Middle frontal gyrus (tissue), 1 donor: ENCODE data around the gene AFAP1.

Experiments
- DNase-seq: peaks from one replicate; pipeline ENCODE4 v3.0.0-alpha.2; 2015; ENCODE audit warnings: low spot score; ENCODE audit errors: extremely low spot score

Gene AFAP1

DNA sequence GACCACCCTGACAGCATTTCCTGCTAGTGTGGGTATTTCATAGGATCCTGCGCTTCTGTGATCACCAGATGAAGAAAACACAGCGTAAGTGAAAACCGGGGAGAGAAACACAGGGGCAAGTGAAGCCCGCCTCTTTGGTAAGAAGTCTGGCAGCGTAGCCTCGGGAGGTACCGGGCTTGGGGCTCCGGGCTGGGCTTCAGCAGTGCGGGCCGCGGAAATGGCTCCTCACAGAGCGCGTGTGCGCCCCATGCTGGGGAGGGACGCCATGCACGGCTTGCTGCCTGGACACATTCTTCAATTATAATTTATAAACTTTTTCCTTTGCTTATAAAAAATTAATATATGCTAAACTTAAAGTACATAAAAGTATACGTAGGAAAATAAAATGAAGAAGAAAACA, 151.5 kb downstream of the AFAP1 start:
- DNase-seq, result no peak

DNA sequence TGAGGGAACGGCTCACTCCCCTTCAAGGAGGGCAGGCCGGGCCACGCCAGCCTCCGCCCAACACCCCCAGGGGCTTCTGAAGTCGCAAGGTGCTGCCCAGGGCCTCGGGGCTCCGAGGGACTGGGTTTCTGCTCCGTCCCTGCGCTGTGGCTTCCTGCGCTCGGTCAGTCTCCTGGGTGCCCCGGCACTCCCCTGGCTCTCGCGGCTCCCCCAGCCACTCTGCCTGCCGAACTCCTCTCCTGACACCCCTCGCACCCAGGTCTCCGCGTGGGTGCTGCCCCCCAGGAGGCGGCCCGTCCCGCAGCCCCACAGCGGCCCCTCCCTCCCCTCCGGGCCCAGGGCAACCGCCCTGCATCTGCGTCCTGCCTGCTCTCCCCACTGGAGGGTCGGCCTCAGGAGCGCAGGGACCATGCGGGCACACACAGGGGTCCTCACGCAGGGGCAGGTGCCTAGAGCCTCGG, 151.9 kb downstream of the AFAP1 start:
- no peak for DNase-seq

DNA sequence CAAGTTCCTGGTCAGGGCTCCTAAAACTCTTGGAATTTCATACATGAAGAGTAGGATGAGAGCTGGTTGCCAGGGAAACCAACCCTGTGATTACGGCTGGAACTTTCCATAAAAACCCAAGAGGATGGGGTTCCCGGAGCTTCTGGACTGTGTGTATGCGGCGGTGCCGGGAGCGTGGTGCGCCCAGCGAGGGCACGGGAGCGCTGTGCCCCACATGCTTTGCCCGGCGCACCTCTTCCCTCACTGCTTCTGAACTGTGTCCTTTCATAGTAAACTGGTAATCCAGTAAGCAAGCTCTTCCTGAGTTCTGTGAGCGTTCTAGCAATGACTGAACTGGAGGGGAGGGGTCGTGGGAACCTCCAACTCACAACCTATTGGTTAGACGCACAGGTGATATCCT, 152.6 kb downstream of the AFAP1 start:
- no peak for DNase-seq

DNA sequence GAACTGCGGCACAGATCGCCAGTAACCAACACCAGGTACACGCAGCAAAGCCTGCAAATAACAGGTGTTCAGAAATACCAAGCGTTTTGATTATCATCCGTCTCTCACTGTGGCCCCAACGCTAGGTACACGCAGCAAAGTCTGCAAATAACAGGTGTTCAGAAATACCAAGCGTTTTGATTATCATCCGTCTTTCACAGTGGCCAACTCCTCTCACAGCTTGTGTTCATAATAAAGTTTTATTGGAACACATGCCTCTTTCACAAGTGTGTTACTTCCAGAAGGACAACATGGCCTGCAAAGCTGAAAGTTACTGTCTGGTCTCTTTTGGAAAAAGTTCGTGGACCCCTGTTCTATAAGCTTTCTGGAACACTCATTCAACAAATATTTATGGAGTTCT, 153.1 kb downstream of the AFAP1 start:
- no peak for DNase-seq

DNA sequence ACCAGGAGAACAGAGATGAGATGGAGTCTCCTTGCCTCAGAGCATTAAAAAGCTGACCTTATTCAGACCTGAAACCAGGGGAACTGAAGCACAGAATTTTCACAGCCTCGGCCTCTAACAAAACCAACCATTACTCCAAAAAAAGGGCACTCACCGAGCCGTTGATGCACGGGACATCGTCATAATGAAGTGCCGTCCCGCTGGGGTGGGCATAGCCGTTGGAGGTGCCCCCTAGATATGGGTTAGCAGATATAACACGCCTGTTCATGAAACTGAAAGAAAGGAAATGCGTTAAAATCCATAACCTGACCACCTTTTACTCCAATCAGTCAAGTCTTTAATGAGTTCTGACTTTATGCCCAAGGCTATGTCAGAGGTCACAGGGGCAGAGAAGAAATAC, 153.6 kb downstream of the AFAP1 start:
- no peak for DNase-seq

DNA sequence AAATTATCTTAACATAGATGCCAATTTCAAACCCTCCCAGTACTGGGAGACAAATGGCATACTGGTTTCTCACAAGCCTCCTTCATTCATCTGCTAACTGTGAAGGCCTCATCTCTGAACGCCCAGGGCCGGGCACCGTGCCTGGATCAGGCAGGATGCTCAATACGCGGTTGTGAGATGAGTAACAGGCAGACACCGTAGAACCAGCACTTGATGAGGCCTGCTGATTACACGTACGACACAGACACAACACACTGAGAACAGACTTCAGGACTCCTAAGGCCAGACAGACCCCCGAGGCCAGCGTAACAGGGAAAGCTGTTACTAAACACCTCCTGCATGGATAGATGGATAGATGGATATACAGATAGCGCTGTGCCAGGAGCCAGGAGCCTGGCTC, 154.6 kb downstream of the AFAP1 start:
- DNase-seq, result no peak

DNA sequence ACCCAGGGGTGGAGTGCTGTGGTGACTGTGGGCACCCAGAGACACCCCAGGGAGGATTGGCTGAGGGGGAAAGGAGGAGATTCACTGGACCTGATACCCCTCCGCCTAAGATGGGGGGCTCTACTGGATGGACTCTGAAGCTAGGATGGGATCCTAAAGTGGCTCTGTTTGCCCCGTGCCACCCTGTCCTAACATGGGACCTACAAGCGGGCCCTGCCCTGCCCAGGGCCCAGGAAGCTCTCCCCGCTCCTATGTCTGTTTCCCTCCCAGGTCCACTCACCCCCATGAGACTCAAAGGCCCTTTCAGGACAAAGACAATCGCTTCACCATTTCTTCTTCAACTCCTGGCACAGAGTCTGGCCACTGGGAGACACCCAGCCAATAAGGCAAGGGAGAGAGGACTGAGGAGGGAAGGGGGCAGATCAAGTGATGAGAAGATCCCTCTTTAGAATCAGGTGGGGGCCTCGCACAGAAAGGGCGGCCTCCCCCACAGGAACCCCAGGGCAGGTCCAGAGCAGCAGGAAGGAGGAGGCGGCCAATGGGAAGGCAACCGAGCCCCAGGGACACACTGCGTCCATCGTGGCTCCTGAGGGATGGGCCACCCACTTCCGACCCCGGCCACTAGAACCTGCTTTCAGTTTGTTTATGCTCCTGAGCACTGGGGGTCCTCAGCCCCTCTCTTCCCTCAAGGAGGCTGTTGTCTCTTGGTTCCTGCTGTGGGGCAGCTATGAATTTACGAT, 155.4 kb downstream of the AFAP1 start:
- DNase-seq, result no peak

DNA sequence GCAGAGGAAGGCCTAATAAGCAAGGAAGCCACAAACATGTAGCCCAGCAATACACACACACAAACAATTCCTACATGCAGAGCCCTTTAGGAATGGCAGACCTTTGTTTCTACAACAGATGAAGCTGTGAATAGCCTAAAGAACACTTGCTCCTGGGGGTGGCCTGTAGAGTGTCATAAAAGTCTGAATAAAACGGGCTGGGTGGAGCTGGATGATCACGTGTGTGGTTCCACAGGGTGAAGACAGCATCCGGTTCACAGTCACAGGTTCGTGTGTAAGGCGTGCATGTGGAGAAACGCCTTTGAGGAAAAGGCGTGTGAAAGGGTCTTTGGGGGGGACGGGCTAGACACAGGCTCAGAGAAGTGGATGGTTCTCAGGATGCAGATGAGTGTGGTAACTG, 156.1 kb downstream of the AFAP1 start:
- DNase-seq, result no peak

DNA sequence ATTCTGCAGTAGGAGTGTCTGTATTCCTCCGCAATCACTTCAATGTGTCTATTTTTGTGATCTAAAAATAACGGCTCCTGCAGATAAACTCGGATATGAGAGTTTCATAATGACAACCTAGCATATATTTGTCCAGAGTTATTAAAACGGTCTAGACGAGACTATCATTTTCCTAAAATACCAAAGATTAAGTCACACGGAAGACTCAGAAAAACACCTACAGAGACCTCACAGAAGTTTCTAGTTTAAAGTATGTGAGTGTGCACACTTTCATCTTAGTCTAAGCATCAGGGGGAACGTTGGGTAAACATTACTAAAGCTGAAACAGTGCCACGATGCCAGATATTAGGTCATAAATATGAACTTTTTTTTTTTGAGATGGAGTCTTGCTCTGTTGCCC, 156.9 kb downstream of the AFAP1 start:
- DNase-seq, result no peak

DNA sequence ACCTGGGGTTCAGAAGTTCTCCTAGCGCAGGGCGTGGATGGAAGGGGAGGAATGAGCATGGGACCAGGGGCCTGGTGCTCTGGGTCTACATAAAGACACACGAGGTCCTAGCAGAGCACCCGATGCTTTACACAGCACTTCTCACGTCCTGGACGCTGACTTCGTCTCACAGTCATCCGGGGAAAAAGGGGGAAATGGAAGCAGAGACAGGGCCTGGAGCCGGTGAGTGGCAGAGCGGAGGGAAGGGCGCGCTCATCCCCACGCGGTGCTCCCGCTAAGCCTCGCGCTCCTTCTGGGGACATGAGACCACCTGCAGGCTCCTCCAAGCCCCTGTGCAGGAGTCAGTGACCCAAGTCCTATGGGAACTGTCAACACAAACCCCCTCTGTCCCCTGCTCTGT, 157.7 kb downstream of the AFAP1 start:
- no peak for DNase-seq

DNA sequence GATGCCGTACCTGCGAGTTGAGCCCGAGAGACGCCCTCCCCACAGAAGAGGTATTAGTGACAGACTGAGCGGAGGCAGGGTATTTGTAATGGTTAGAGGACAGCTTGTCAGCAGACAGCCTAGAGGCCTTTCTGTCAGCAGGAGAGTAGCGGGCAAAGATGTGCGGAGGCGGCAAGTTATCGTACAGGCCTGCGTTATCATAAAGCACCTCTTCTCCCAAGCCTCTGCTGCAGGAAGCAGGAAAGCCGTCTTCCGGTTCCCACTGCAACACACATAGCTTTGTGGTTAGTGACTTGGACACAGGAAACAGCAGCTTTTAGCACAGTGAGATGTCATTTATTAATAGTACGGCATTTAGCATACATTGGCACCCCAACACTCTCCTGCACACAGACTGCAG, 158.3 kb downstream of the AFAP1 start:
- no peak for DNase-seq

DNA sequence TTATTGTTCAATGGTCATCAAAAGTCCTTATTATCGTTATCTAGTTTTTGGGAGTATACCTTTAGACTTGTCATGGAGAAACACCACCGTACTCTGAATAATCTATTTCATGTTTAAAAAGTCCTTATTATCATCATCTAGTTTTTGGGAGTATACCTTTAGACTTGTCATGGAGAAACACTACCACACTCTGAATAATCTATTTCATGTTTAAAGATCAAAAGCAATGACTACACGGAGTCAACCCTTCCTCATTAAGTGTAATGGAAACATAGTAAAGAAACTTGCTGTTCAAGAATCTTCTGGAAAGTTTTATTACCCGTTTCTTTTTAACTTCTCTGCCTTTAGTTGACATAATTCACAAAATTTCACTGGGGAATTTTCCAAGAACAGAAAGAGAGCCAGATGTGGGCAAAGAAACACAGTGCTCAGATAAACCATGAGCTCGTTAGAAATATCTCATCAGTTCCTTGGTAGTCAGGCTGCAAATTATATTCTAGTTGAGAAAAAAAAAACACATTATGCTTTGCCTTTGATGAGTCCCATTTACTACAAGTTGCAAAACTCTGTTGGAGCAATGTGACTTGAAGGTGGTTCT, 158.8 kb downstream of the AFAP1 start:
- no peak for DNase-seq

DNA sequence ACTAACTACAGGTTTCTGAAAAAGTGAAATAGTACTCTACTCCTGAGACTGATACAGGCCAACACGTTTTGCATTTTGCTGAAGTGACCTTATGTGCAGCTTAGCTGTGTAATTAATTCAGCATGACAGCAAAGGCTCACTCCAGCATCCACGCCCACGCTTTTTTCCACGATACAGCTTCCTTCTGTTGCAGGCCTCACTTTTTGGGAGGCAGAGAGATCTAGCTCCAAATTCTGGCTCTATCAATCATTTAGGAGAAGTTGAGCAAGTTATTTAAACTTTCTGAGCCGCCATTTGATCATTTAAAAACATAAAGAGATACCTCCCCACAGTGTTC, 160.3 kb downstream of the AFAP1 start:
- no peak for DNase-seq

DNA sequence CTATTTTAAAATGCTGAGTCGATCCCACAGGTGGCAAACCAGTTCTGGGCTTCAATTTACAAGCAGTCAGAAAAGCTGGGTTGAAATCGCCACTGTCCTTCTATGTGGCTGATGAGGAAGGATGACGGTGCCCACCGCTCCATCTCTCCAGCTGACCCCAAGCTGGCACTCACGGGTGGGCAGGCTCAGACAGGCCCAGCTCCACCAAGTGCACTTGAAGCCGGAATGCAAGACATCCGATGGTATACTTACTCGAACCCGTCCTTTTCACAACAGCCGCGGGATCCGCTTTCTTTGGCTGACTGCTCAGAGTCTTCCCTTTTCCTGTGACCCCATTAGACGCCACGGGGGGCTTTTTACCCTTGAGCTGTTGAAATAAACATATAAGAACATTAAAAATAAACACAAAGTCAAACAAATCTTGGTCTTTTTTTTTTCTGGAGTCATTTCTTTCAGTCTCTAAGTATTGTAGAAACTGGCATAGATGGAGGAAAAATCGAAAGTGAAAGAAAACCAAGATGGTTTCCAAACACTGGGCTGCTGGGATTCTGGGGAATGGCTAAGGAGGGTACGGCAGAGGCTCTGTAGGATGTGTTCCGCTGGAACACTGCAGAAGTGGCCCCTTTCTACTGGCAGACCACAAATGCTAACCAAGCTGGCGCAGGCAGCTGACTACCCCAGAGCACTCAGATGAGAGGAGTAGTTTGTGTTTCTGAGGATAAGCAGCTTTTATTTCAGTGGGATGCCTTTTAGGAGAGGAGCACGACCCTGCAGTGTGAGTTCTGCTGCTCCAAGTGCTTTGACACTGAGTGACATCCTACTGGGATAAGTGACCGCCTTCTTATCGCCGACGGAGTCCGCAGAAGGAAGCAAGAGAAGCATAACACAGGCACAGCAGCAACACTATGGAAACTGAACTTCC, 160.9 kb downstream of the AFAP1 start:
- DNase-seq, result no peak

DNA sequence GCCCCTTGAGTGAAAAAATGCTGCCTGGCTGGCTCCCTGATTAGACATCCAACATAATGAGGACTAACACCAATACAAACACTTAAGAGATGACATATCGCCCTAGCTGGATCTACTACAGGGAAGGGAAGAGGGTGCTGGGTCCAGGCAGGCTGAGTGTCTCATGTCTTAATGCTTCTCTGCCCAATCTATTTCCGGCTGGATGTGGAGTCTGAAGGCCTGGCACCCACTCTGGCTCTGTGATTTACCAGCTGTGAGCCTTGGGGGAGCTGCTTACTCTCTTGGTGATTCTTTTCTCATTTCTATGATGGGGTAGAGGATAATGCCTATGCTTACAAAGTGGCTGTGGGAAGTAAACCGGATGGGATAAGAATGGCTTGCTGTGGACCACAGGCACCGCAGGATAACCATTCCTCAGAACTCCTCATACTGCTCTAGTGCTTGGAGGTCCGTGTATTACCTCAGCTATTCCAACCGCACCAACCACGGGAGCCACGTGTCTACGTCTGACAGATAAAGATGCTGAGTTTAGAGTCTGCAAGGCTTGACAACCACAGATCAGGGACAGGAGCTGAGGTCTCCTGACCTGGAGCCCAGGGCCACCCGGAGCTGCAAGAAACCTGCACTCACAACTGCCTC, 161.7 kb downstream of the AFAP1 start:
- no peak for DNase-seq

DNA sequence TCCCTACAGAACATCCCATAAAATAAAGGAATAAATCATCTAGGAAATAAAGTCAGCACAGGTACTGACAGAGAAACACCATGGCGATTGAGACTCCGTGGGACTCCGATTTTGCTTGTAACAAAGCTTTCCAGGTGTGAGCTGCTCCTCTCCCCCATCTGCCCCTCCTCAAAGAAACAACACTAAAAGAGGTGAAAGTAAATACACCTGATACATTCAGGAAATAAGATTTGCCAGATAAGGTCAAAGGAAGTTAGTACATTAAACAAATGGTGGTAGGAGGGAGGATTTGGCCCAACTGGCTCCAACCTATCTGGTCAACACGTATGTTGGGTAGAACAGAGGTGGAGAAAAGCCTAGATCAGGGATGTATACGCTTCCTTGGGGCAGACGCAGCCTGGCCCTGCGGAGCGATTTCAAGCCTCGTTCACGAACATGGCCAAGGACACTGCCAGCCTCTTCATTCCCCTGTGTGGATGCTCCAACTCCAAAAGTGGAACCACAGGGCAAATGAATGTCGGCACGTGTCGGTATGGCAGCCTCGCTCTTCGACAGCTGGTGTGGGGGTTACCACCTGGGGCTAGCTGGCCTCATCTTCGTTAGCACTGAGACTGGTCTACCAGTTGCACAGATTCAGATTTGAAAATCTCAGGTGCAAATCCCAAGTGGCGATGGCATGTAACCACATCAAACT, 162.5 kb downstream of the AFAP1 start:
- no peak for DNase-seq

DNA sequence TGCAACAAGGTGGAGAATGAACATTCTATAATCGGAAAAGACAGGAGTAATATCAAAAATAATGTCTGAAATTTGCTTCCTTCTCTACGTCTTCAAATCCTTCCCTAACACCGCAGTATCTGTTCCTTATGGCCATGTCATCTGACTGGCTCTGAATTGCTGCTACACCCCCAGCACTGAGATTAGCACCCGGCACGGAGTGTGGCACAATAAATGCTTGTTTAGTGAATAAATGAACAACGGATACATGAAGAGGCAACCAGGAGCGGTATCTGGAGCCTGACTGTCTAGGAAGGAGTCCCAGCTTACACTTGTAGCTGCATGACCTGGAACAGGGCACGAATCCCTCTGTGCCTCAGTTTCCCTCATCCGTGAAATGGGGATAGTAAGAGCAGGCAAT, 164.3 kb downstream of the AFAP1 start:
- no peak for DNase-seq

DNA sequence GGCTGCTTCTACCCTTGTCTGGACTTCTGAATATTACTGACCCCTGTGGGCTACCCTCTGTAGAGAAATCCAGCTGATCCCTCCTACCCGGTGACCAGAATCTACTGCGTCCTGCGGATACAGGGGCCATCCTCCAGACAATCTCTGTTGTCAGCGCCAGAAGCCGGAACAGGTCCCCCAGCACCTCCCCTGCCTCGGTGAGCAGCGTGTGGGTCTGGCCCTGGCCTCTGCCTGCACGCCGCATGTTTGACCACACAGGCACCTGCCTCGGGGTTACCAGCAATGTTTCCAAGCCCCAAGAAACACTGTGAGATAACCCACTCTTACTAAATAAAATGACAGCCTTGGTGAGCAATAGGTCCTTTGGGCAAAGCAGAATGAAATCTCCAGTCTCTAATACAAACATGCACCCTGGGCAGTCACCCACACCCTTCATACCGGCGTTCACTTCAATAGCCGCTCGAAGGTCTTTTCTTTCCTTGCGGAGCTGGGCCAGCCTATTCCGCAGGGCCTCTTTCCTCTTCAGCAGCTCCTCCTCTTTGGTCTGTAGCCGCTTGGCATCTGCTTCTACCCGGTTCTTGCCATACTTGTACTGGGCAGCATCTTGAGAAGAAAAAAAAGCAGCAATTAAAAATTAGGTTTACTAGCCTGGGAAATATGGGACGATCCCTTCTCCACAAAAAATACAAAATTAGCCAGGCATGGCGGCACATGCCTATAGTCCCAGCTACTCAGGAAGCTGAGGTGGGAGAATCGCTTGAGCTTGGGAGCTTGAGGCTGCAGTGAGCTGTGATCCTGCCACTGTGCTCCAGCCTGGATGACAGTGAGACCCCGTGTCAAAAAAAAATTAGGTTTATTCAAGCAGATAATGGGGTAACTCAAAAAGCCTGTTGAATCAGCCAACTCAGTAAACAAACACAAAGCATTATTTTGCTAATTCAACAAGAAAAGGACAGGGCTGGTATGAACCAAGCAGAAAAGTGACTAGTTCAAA, 165.1 kb downstream of the AFAP1 start:
- no peak for DNase-seq

DNA sequence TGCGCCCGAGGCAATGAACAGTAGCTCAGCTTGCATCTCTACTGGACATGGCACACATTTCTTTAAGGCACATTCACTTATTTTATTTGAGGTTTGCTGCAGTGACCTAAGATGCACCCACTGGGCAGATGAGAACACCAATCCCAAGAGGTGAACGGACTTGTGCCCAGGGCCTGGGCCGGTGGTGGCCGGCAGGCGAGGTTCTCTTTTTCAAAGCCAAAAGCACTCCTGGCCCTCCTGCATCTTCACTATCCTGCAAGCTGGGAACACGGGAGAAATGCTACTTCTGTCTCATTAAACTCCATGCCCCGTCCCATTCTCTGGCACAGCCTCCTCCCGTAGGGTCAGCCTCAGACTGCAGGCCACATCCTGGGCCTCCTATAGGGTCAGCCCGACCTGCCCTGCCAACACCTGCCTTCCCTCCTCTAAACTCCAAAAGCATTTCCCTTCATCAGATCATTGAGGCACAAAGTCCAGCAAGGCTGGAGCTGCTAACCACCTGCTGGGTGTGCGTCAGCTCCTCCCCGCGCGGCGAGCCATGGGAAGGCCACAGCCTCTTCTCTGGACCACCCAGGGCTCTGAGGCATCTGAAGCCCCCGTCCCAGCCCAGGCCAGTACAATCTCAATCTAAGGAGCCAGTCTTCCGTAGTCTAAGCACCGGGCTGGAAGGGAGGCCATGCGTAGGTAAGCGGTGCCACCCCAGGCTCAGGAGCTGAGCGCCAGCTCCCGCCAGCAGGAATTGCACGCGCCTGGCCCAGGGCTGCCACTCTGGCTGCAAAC, 166.1 kb downstream of the AFAP1 start:
- DNase-seq, result no peak
